ENCODE measurements around the gene ABCC5.

ABCC5 gene

DNA sequence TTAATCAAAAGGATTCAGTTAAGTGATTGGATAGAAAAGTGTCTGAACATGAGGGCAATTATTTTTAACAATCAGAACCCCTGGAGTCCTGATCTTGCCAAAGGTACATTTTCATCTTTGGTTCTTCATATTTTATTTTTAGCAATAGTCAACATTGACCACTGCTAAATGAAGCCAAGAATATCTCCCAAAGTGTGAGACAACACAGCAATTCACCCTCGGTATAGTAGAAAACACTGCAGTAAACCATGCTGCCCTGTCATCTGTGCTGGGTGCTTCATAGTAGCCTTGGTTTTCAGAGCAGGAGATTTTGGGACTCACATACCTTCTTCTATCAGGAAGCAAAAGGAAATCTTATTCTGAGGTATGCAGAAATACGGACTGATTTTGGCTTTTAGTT is 85.8 kb downstream of the ABCC5 start:
- H3K4me3 ChIP-seq (ENCODE audit: low read depth, low read length), result no peak overlapping the region
- TF ChIP-seq MYC (IDR thresholded peaks at IDR 0.05; ENCODE audit: low read depth, low read length) (no peak), POLR2A (IDR thresholded peaks at IDR 0.05; ENCODE audit: extremely low read depth, insufficient read length) (no peak)
- TF ChIP-seq, protein P1, sequence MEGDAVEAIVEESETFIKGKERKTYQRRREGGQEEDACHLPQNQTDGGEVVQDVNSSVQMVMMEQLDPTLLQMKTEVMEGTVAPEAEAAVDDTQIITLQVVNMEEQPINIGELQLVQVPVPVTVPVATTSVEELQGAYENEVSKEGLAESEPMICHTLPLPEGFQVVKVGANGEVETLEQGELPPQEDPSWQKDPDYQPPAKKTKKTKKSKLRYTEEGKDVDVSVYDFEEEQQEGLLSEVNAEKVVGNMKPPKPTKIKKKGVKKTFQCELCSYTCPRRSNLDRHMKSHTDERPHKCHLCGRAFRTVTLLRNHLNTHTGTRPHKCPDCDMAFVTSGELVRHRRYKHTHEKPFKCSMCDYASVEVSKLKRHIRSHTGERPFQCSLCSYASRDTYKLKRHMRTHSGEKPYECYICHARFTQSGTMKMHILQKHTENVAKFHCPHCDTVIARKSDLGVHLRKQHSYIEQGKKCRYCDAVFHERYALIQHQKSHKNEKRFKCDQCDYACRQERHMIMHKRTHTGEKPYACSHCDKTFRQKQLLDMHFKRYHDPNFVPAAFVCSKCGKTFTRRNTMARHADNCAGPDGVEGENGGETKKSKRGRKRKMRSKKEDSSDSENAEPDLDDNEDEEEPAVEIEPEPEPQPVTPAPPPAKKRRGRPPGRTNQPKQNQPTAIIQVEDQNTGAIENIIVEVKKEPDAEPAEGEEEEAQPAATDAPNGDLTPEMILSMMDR (IDR thresholded peaks at IDR 0.05; ENCODE audit: low read depth, low read length), result no peak
- TF ChIP-seq, protein P2, sequence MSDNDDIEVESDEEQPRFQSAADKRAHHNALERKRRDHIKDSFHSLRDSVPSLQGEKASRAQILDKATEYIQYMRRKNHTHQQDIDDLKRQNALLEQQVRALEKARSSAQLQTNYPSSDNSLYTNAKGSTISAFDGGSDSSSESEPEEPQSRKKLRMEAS (IDR thresholded peaks at IDR 0.05; ENCODE audit: low read depth, low read length), result no peak
- DNase-seq (ENCODE audit: low read depth), result no peak

DNA sequence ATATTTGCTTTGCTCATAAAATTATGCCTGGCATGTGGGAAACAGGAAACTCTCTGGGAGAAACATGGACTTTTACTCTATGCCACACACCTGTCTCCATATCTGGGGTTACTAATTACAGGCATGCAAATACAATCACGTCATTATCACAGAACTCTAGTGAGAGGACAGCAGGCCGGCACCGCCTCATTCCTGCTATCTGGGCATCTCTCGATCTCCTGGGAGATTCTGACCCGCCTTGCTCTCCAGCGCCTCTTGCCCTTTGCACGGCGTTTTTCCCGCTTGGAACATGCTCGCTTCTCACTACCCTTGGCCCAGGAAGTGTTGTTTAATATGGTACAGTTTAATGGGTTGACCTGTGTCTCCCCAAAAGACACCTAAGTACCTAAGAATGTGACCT is 87.6 kb downstream of the ABCC5 start:
- no peak for DNase-seq (ENCODE audit: low read depth)
- TF ChIP-seq, protein P2 (IDR thresholded peaks at IDR 0.05; ENCODE audit: low read depth, low read length), result no peak
- TF ChIP-seq, protein P1 (IDR thresholded peaks at IDR 0.05; ENCODE audit: low read depth, low read length), result no peak
- TF ChIP-seq POLR2A (IDR thresholded peaks at IDR 0.05; ENCODE audit: extremely low read depth, insufficient read length), result no peak
- TF ChIP-seq MYC (IDR thresholded peaks at IDR 0.05; ENCODE audit: low read depth, low read length), result no peak
- no peak overlapping the region for H3K4me3 ChIP-seq (ENCODE audit: low read depth, low read length)

DNA sequence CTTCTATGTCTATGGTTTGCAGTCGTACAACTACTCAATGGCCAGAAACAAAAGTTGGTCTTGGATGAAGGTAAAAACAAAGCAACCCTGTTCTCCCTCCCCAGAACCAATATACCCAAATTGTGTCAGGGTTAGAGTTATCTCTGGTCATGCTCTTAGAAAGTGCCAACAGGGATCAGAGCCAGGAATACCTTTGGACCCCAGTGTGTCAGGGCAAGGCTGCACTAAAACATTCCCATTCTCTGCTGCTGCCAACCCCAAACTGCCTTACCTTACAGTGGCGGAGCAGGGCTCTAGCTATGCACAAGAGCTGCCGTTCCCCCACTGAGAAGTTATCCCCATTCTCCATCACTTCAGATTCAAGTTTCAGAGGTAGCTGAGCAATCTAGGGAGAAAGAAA is 90.6 kb downstream of the ABCC5 start:
- no peak for DNase-seq (ENCODE audit: low read depth)
- TF ChIP-seq POLR2A (IDR thresholded peaks at IDR 0.05; ENCODE audit: extremely low read depth, insufficient read length) (no peak), MYC (IDR thresholded peaks at IDR 0.05; ENCODE audit: low read depth, low read length) (no peak)
- TF ChIP-seq, protein P2 (IDR thresholded peaks at IDR 0.05; ENCODE audit: low read depth, low read length), result no peak
- TF ChIP-seq, protein P1 (IDR thresholded peaks at IDR 0.05; ENCODE audit: low read depth, low read length), result no peak
- no peak overlapping the region for H3K4me3 ChIP-seq (ENCODE audit: low read depth, low read length)

- no peak for DNase-seq (ENCODE audit: low read depth)
- no peak overlapping the region for H3K4me3 ChIP-seq (ENCODE audit: low read depth, low read length)
- TF ChIP-seq, protein P2 (IDR thresholded peaks at IDR 0.05; ENCODE audit: low read depth, low read length), result no peak
- TF ChIP-seq, protein P1 (IDR thresholded peaks at IDR 0.05; ENCODE audit: low read depth, low read length), result no peak
- TF ChIP-seq MYC (IDR thresholded peaks at IDR 0.05; ENCODE audit: low read depth, low read length) (no peak), POLR2A (IDR thresholded peaks at IDR 0.05; ENCODE audit: extremely low read depth, insufficient read length) (no peak)
These were observed 92.7 kb downstream of the ABCC5 start for GRCh38 chr3:183924956-183925355.

- H3K4me3 ChIP-seq (ENCODE audit: low read depth, low read length), result no peak overlapping the region
- no peak for TF ChIP-seq POLR2A (IDR thresholded peaks at IDR 0.05; ENCODE audit: extremely low read depth, insufficient read length)
- TF ChIP-seq, protein P2 (IDR thresholded peaks at IDR 0.05; ENCODE audit: low read depth, low read length), result no peak
- no peak for TF ChIP-seq MYC (IDR thresholded peaks at IDR 0.05; ENCODE audit: low read depth, low read length)
- TF ChIP-seq, protein P1 (IDR thresholded peaks at IDR 0.05; ENCODE audit: low read depth, low read length), result no peak
- peak; percentile 19 for DNase-seq (ENCODE audit: low read depth)
These were observed 93.1 kb downstream of the ABCC5 start for GRCh38 chr3:183924543-183924942.

- TF ChIP-seq, protein P1 (IDR thresholded peaks at IDR 0.05; ENCODE audit: low read depth, low read length), result no peak
- TF ChIP-seq, protein P2 (IDR thresholded peaks at IDR 0.05; ENCODE audit: low read depth, low read length), result no peak
- TF ChIP-seq POLR2A (IDR thresholded peaks at IDR 0.05; ENCODE audit: extremely low read depth, insufficient read length) (no peak), MYC (IDR thresholded peaks at IDR 0.05; ENCODE audit: low read depth, low read length) (no peak)
- H3K4me3 ChIP-seq (ENCODE audit: low read depth, low read length), result no peak overlapping the region
- DNase-seq (ENCODE audit: low read depth), result no peak
These were observed 95.3 kb downstream of the ABCC5 start for GRCh38 chr3:183922421-183922820.

Measured in NB4 (cell line).